Caki2 (cell line): ENCODE results near the gene TSEN15. TPM values are rescaled to one million over a fixed set of nuclear protein-coding genes. Genes with fewer than 3 reads are reported as not detected.
"Not testable (repeated sequence)": the region's sequence is repeated elsewhere in the genome, so short reads cannot be mapped to it uniquely, and the experiment has no call there.

Source experiments
- DNase-seq: peaks from one replicate; pipeline ENCODE4 v3.0.0-alpha.2; 2015; ENCODE audit warnings: low read depth
- in situ Hi-C: cut with HindIII; loops from 2 replicates; pipeline ENCODE4 v1.10.0; 2016; ENCODE audit warnings: low sequenced_read_pairs, low pct_unique_long_range_greater_than_20kb, mixed read lengths
- total RNA-seq: library from RNA; depleted of rRNA; stranded (reverse); fragments of >200 nt; shearing (Covaris generic); gene quantifications from 2 replicates; pipeline ENCODE4 v1.2.3, GENCODE V29; 2014; ENCODE audit warnings: low replicate concordance

The TSEN15 gene
- total RNA-seq, 1 experiment from 2014 or later: 52.3 TPM

DNA sequence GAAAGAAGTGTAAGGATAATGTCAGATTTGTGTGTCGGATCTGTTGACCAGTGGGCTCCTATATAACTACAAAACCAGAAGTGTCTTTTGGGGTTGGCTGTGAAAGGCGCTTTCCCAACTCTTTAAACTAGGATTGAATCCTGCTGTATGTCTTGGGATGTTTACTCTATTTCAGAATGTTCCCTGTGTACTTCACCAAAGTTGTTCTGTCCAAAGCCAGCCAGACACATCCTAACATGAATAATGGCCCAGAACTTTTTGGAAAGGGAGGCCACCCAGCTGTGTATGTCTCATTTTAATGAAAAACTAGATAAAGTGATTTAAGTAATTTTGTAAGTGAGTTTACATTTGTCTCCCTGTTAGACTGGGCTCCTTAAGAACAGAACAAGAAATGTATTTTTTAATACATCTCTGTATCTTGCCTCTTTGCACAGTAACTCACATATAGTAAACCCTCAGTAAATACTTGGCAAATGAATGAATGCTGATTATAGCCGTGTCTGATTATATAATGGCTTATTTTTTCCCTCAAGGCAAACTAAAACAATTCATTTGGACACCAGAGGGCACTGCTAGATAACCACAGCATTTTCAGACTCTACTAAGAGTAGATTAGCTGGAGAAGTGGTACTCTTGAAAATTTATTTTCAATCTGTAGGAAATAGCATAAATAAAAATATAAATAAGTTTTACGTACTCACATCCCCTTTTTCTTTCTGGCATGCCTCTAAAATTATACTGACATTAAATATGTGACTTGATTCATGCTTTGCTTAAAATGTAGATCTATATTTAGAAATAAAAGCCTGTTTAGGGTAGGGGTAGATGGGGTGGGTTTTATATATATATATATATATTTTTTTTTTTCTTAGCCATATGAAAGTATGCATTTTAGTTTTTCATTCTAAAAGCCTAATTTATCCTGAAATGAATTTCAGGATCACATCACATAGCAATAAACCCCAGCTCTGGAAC is 23.8 kb downstream of the TSEN15 start:
- DNase-seq: peak; percentile 50
- in situ Hi-C loops: no loop called here

DNA sequence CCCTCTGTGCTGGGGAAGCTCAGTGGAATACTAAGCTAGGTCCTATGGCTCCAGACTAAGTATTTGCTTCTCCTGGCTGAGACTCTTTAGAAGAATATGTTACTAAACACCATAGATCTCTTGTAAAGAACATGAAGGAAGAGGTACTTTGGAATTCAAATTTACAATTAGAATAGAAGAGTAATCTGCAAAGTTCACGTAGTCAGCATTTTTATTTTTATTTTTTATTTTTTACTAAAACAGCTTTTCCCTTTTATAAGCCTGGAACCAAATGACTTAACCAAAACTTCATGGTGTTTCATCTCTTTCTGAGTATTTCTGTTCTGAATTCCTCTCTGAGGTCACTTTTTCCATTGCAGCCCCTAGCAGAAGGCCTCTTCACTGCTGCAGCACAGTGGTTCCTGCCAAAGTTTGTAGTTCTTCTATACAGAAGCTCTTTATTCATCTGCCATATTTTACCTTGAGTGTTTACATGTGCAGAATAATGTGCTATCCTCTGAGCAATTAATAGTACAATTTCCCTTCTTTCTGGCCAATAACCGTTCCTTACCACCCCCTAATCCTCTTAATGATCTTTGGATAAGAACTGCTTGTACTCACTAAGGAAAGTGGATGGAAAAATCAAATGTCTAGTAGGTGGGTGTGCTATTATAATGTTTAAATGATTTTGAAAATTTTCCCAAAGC is 27.2 kb downstream of the TSEN15 start:
- in situ Hi-C loops: no loop called here
- DNase-seq: no peak

DNA sequence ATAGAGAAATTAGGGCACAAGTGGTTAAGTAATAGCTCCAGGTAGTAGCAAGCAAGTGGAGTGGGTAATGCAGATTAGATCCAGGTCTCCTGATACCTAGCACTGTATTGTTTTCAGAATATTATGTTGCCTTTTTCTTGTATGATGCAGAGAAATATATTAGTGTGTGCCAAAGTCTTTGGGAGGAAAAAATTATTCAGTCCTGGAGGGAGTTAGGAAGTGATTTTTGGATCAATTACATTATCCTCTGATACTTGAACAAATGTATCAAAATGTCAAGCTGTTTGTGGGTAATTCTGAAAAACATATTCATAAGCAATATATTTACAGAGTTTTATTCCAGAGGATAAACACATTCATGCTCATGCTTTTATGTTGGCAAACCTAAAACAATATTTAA is 28.8 kb downstream of the TSEN15 start:
- in situ Hi-C loops: no loop called here
- no peak for DNase-seq

DNA sequence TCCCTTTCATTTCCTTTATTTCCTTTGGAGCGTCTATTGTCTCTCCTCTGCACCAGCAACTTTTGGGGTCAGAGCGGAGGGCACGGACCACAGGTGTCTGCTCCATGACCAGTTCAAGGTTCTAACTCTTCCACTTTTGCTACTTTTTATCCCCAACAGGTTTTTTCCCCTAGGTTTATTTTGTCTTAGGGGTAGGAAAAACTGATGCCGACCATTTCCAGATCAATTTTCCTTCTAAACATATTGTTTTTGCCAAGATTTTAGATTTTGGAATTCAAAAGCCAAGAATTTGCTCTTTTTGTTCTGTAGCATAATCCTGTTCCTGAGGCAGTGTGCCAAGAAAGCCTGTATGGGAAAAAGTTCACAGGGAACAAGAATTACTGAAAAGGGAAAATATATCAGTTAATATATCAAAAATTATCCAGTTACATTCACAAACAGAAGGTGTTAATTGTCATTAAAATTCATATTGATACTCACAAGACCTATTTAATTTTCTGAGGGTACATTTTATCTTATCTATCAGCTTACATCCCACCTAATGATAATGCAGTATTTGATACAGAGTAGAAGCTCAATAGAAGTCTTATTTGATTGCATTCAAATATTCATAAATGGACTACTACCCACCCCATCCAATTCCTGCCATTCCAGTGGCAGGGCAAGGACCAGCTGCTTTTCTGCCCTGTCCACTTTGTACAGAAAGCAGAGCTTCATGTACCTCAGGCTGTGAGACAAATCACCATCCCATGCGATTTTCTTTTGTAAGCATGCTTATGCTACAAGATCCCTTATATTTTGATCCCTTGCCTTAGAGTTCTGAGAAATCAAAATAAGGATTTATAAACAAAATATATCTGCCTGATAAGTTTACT is 31.2 kb downstream of the TSEN15 start:
- DNase-seq: no peak
- in situ Hi-C loops: no loop called here

DNA sequence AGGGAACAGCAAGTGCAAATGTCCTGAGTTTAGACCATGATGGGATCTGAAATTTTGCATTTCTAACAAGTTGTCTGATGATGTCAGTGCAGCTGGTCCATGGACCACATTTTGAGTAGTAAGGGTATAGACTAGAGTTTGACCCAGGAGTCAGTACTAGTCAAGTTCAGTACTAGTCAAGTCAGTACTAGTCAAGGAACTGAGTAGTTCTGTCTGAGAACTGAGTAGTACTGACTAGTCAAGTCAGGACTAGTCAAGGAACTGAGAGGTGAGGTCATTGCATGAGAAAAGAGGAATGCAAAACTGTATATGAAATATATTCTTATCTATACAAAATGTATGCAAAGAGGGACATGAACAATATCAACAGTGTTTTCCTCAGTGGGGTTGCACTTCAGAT is 34.1 kb downstream of the TSEN15 start:
- in situ Hi-C loops: no loop called here
- DNase-seq: no peak

DNA sequence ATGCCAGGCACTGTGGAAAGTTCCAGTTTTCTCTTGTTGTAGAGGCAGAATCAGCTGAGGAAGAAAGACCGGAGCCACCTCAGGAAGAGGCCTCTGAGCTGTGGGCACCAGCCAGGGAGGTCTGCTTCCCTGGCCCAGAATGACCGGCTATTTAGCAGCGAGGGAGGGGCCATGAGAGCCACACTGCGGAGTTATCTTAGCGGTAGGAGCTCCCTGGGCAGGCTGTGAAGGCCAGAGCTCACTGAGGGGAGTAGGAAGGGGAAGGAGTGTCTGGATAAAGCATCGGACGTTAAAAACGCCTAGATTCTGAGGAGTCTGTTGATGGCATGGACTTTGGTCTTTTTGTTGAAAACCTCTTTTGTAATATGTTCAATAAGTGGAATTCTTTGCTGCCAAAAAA is 36.5 kb downstream of the TSEN15 start:
- no peak for DNase-seq
- in situ Hi-C loops: no loop called here

DNA sequence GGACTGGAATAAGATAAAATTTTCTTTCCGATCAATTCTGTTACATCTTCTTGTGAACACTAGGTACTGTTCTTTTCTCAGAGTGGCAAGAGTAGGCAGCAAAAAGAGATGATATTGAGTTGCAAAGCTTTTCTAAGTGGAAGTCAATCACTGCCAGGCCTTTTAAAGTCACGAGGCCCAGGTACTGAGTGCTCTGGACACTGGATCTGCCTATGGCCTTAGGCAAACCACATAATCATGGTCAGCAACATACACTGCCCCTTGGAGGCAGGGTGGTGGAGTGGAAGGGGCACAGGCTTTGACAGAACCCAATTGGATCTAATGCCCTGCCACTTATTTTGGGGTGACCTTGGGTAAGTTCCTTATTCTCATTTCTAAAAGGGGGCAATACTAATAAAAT is 41.5 kb downstream of the TSEN15 start:
- no peak for DNase-seq
- in situ Hi-C loops: no loop called here

DNA sequence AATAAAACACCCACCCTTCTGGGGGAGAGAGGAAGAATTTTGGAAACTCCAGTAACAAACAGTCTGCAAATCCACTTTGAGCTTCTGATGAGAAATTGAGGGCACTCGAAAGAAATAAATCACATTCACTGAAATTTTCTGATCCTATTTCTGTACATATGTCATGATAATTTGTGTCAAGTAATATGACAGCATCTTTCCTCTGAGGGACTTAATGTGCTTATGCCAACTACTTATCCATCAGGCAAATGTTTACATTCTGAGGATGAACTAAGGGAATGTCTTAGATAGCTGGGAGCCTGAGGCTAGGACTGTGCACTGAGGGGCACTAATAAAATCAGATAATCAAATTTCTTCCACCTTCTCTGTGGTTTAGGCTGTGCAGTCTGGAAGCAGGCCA is 44.5 kb downstream of the TSEN15 start:
- DNase-seq: no peak
- in situ Hi-C loops: no loop called here

DNA sequence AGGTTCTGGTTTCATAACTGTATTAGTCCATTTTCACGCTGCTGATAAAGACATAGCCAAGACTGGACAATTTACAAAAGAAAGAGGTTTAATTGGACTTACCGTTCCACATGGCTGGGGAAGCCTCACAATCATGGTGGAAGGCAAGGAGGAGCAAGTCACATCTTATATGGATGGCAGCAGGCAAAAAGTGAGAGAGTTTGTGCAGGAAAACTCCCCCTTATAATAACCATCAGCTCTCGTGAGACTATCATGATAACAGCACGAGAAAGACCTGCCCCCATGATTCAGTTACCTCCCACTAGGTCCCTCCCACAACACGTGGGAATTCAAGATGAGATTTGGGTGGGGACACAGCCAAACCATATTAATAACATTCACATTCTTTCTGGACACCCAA is 45.0 kb downstream of the TSEN15 start:
- in situ Hi-C loops, DNase-seq: not testable (repeated sequence)

DNA sequence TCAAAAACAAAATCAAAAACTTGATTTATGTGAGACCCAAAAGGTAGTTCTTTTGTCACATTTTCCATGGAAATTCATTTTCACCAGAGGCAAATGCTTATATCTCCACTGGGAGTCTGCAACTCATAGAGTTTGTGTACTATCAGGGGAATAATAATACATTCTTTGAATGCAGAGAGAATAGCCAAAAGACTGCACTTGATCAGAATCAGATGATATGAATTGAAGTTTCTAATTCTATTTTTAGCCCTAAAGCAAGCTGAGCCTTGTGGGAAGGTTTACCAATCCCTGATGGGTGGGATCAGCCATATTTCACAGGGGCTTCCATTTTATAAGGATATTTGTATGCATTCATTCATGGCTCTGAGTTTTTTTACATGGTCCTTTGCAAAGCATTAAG is 49.6 kb downstream of the TSEN15 start:
- no peak for DNase-seq
- in situ Hi-C loops: no loop called here

DNA sequence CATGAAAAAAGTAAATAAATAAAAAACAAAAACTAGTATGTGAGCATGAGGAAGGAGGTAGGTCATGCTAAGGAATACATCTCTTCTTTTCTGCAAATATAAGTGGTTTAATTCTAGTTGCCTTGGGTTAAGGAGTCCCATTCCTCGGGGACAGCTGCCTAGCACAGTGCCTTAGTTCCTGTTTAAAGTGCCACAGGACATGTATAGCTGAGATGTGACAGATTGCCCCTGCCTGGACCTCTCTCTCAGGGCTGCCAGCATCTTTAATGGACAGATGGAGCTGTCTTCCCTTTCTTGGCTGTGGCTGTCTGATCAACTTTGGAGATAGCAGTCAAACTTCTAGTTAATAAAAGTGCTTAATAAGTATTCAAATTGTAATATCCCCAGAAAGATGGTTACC is 50.0 kb downstream of the TSEN15 start:
- DNase-seq: no peak
- in situ Hi-C loops: no loop called here

DNA sequence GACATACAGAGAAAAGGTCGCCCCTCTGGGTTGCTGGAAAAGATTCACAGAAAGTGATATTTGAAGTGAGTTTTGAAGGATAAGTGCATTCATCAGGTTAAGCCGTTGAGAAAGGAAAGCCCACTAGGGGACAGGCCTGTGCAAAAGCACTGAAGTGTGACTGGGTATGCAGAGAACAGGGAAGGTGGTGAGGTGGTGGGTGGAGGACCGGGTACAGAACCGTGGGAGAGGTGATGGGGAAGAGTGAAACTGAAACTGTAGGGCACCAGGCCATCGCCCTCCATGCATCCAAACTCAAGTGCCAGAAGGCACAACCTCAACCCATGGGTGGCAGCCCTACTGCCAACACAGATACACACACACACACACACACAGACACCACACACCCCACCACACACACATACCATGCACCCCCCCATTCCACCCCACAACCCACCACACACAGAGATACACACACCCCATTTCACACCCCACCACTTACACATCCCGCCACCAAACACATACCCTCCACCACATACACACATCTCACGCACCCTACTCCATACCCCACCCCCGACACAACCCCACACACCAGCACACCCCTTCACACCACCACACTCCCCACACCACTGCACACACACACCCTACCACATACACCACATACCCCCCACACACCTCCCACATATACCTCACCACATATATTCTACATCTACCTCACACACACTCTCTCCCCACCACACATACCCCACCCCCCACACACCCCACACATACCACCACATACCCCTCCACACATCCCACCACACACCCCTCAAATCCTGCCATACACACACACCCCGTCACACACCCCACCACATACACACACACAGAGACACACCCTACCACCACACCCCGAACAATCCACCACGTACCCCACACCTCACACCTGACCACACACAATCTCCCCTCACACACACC is 59.0 kb downstream of the TSEN15 start:
- in situ Hi-C loops: no loop called here
- no peak for DNase-seq

DNA sequence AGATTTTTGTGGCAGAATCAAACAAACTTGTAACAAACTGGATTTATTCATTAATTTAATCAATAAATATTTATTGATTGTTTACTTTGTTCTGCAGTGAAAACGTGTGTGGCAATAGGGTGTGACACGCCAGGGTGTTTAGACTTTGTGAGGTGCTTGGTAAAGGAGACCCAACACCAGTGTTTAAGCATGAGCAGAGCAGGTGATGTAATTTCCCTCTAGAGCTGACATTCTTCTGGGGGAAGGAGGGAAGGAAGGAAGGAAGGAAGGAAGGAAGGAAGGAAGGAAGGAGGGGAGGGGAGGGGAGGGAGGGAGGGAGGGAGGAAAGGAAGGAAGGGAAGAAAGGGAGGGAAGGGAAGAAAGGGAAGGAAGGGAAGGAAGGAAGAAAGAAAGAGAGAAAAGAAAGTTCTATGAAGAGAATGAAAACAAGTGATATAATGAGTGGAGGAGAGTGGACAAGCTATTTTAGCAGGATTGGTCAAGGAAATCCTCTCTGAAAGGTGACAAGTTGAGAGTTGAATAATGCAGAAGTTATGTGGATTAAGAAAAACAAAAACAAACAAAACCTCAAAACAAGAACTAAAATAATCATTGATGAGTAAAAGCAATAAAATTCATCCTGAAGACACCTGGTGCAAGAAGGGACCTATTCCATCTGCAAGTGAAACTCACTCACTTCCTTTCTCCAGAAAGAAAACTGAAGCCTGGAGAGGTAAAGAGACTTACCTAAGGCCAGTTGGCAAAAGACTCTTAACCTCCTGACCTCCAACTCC is 60.8 kb downstream of the TSEN15 start:
- in situ Hi-C loops: no loop called here
- peak; percentile 10 for DNase-seq

DNA sequence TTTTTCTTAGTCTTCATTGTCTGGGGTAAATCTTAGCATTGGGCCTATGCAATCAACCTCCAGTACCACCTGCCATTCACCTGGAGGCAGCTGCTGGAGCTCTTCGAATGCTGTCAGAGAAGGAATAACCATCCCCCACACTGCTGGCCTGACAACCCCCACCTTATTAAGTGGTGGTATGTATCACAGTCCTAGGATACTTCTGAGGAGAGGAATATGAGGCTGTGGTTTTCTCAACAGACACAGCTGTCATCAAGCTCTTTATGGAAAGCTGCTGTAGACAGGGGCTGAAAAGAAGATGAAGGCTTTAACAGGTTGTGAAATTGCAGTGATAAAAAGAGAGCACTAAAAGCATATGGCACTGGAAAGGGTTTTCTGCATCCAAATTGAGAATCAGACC is 61.7 kb downstream of the TSEN15 start:
- no peak for DNase-seq
- in situ Hi-C loops: no loop called here

DNA sequence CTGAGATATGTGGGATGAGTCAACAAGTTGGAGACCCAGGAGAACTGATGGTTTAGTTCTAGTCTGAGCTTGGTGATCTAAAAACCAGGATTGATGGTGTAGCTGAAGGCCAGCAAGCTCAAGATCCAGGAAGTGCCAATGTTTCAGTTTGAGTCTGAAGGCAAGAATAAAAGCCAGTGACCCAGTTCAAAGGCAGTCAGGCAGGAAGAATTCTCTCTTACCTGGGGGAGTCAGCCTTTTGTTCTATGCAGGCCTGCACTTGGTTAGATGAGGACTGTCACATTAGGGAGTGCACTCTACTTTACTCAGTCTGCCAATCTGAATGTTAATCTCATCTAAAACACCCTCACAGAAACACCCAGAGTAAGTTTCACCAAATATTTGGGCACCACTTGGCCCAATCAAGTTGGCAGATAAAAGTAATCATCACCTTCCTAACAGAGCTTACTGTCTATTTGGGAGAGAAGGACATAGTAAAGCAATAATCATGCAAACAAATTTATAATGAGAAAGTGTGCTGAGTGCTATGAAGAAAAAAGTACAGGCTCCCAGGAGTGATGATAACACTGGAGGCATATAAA is 63.4 kb downstream of the TSEN15 start:
- in situ Hi-C loops: no loop called here
- DNase-seq: no peak

DNA sequence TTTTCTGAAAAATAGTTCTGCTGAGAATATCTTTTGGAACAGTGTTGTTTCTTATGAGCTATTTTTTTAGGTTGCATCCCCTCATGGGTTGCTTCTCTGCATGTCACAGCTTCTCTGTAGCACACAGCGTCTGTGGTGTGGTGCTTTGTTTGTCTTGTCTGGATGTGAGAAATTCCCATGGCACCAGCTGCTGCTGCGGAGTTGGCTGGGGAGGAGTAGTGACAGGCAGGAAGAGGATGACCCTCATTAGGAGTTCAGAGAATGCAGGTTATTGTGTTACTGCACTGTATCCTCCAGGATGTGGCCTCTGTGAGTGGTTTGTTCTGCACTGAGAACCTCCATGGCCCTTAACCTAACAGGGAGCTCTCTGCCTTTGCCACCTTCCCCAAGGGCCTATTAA is 64.8 kb downstream of the TSEN15 start:
- no peak for DNase-seq
- in situ Hi-C loops: no loop called here

DNA sequence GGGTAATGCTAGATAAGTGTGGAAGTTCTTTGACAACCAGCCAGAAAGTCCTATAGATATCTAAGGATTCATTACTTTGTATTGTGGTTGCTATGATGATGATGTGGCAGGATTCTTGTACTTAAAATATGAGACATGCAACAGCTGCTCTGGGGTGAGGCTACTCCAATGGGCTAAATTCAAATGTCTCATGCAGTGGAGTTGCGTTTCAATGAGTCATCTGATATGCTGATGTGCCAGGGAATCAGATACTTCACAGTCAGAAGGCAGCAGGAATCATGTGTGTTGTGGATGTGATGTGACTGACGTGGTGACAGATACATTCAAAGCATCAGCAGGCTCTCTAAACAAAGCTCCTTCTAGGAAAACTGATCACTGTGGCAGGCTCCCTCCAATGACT is 66.5 kb downstream of the TSEN15 start:
- peak; percentile 18 for DNase-seq

More for the DNA sequence above, 66.5 kb downstream of the TSEN15 start:
- in situ Hi-C loops: no loop called here
